ENCODE data around the gene ARHGEF33.

The ARHGEF33 gene

DNA sequence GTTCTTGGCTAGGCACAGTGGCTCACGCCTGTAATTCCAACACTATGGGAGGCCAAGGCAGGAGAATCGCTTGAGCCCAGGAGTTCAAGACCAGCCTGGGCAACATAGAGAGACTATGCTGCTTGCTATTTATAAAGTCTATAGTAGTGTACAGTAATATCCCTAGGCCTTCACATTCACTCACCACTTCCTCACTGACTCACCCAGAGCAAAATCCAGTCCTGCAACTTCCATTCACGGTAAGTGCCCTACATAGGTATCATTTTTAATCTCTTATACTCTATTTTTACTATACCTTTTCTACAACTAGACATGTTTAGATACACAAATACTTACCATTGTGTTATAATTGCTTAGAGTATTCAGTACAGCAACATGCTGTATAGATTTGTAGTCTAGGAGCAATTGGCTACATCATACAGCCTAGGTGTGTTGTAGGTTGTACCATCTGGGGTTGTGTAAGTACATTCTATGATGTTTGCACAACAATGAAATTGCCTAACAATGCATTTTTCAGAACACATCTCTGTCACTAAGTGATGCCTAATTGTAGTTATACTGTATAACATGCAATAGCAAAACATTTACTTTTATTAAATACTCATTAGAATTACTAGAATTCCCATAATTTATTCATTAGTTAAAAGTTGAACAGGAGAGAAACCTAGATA, 22.8 kb upstream of the ARHGEF33 start:
- H3K4me3 ChIP-seq (ENCODE audit: low read depth, low read length) = no peak overlapping the region
- DNase-seq = no peak
- H3K9me3 ChIP-seq (ENCODE audit: severe bottlenecking) = peaks cover 11% of the 10 kb centered on the region
- no peak overlapping the region for H3K27ac ChIP-seq
- H3K27me3 ChIP-seq (ENCODE audit: insufficient read depth, low read depth, severe bottlenecking) = no peaks in the 10 kb centered on the region
- peaks cover 29% of the 10 kb centered on the region for H3K36me3 ChIP-seq
- TF ChIP-seq, protein P1, sequence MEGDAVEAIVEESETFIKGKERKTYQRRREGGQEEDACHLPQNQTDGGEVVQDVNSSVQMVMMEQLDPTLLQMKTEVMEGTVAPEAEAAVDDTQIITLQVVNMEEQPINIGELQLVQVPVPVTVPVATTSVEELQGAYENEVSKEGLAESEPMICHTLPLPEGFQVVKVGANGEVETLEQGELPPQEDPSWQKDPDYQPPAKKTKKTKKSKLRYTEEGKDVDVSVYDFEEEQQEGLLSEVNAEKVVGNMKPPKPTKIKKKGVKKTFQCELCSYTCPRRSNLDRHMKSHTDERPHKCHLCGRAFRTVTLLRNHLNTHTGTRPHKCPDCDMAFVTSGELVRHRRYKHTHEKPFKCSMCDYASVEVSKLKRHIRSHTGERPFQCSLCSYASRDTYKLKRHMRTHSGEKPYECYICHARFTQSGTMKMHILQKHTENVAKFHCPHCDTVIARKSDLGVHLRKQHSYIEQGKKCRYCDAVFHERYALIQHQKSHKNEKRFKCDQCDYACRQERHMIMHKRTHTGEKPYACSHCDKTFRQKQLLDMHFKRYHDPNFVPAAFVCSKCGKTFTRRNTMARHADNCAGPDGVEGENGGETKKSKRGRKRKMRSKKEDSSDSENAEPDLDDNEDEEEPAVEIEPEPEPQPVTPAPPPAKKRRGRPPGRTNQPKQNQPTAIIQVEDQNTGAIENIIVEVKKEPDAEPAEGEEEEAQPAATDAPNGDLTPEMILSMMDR (IDR thresholded peaks at IDR 0.05; ENCODE audit: low read depth, low read length) = no peak

DNA sequence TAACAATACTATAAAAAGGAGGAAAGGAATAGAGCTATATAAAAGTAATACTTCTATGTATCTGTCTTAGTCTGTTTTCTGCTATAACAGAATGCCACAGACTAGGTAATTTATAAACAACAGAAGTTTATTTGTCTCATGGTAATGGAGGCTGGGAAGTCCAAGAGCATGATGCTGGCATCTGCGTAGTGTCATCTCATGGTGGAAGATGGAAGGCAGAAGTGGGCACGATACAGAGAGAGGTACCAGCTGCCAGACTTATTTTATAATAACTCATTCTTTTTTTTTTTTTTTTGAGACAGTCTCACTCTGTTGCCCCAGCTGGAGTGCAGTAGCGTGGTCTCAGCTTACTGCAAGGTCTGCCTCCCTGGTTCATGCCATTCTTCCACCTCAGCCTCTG, 18.2 kb upstream of the ARHGEF33 start:
- Histone ChIP-seq H3K27ac (no peak overlapping the region), H3K27me3 (ENCODE audit: insufficient read depth, low read depth, severe bottlenecking) (no peaks in the 10 kb centered on the region), H3K4me3 (ENCODE audit: low read depth, low read length) (no peak overlapping the region), H3K9me3 (ENCODE audit: severe bottlenecking) (peaks cover 11% of the 10 kb centered on the region), H3K36me3 (peaks cover 13% of the 10 kb centered on the region)
- TF ChIP-seq, protein P1 (IDR thresholded peaks at IDR 0.05; ENCODE audit: low read depth, low read length) = no peak
- no peak for DNase-seq

DNA sequence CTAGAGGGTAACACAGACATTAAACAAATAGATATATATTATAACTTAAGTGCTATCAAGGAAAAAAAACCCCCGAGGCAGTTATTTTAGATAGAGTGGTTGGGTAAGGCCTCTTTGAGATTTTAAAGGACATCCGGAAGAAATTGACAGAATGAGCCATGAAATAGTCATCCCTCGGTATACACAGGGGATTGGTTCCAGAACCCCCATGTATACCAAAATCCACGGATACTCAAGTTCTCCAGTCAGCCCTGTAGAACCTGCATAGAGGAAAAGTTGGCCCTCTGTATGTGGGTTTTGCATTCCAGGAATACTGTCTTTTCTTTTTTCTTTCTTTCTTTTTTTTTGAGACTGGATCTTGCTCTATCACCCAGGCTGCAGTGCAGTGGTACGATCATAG, 15.9 kb upstream of the ARHGEF33 start:
- TF ChIP-seq, protein P1 (IDR thresholded peaks at IDR 0.05; ENCODE audit: low read depth, low read length) = no peak
- no peak overlapping the region for H3K4me3 ChIP-seq (ENCODE audit: low read depth, low read length)
- H3K27ac ChIP-seq = no peak overlapping the region
- no peaks in the 10 kb centered on the region for H3K36me3 ChIP-seq
- H3K27me3 ChIP-seq (ENCODE audit: insufficient read depth, low read depth, severe bottlenecking) = no peaks in the 10 kb centered on the region
- no peak for DNase-seq
- H3K9me3 ChIP-seq (ENCODE audit: severe bottlenecking) = peaks cover 11% of the 10 kb centered on the region

DNA sequence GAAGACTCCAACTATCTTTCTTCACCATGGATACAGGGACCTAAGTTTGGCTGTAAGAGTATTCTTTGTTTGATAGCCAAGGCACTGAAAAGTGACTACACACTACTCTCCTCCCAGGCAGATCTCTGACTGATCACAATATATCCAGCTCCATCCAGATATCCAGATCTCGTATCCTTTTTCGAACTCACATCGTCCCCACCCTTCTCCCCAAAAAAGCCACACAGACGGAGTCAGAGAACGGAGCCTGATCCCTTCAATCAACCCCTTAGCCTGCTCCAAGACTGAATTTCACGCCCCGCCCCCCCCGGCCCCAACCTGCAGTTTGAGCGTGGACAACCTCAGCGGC, 14.5 kb upstream of the ARHGEF33 start:
- H3K4me3 ChIP-seq (ENCODE audit: low read depth, low read length) = peak overlapping the region; percentile 90
- peak overlapping the region; percentile 49 for H3K27ac ChIP-seq
- H3K27me3 ChIP-seq (ENCODE audit: insufficient read depth, low read depth, severe bottlenecking) = no peaks in the 10 kb centered on the region
- TF ChIP-seq, protein P1 (IDR thresholded peaks at IDR 0.05; ENCODE audit: low read depth, low read length) = no peak
- peaks cover 2% of the 10 kb centered on the region for H3K9me3 ChIP-seq (ENCODE audit: severe bottlenecking)
- H3K36me3 ChIP-seq = no peaks in the 10 kb centered on the region
- DNase-seq = no peak

DNA sequence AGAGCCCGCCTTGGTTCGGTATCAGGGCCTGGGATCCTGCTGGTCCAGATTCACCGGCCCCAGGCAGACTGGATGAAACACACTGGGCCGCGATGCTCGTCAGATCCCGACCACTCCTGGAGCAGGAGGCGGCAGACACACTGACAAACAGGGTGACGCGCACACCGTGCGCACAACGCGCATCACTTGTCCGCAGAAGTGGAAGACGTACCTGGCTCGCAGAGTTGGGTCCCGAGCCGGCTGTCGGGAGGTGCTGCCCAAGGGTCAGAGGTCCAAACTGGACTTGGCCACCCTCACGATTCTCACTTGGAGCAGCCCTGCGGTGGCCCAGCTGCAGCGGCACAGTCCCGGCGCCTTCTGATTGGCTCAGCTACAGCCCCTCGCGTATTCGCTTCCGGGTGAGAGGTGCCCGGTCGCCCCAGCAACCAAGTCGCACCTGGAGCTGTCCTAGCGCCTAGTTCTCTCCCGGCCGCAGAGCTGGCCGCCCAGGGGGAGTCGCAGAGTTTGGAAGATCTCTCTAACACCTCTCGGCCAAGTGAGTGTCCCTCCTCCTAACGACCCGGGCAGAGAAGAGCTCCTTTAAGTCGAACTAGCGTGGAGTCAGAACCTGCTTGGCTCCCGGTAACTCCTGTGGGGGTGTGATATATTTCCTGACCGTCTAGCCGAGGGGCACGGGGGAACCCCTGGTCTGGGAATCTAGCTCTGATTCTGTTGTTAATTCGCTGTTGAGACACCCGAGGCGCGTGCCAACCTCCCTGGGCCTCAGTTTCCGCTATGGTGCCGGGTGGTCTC, 13.9 kb upstream of the ARHGEF33 start, which contains the start of the genes DHX57 and MORN2:
TSS of gene DHX57 (minus strand) at position 359 of the 792 bp plus-strand sequence. CDS start 7,529 bp downstream, outside the sequence.
TSS of gene MORN2 (plus strand) at position 401 of the 792 bp plus-strand sequence.
- Histone ChIP-seq H3K27me3 (ENCODE audit: insufficient read depth, low read depth, severe bottlenecking) (no peaks in the 10 kb centered on the region), H3K27ac (peak within 1 kb of the TSS; percentile 49), H3K4me3 (ENCODE audit: low read depth, low read length) (peak within 1 kb of the TSS; percentile 90), H3K9me3 (ENCODE audit: severe bottlenecking) (no peaks in the 10 kb centered on the region), H3K36me3 (no peaks in the 10 kb centered on the region)
- TF ChIP-seq, protein P1 (IDR thresholded peaks at IDR 0.05; ENCODE audit: low read depth, low read length) = no peak
- DNase-seq = peak; percentile 93

All from WERI-Rb-1 (cell line).